ENCODE results near the gene CELSR1. TPM values are rescaled to one million over a fixed set of nuclear protein-coding genes. Genes with fewer than 3 reads are reported as not detected.

Gene CELSR1
- total RNA-seq, 4 donors from 2014 or later = 18.4 to 56.0 (median 31.0) TPM

DNA sequence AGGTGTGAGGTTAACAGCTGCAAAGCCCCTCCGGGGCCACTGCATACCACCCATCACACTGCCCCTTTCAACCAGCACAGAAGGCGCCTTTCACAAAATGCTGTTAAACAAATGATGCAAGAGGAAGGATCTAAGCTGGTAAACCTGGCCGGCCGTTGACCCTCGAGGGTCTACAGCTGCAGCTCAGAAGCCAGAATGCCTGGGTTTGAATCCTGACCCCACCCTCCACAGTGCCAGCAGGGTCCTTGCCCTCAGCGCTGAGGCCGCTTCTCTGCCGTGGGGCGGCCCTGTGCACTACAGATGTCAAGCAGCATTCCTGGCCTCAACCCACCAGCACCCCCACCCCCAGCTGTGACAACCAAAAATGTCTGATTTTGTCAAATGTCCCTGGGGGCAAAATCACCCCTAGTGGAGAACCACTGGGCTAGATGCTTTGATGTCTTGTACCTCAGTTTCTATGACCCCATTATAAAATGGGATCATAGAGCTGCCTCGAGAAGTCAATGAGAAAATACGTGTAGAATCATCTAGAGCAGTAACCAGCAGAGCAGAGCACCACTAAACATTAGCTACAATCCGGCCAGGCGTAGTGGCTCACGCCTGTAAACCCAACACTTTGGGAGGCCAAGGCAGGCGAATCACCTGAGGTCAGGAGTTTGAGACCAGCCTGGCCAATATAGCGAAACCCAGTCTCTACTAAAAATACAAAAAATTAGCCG is 77.9 kb downstream of the CELSR1 start:
- TF ChIP-seq POLR2A (IDR thresholded peaks at IDR 0.05) = no peak
- TF ChIP-seq, protein P1, sequence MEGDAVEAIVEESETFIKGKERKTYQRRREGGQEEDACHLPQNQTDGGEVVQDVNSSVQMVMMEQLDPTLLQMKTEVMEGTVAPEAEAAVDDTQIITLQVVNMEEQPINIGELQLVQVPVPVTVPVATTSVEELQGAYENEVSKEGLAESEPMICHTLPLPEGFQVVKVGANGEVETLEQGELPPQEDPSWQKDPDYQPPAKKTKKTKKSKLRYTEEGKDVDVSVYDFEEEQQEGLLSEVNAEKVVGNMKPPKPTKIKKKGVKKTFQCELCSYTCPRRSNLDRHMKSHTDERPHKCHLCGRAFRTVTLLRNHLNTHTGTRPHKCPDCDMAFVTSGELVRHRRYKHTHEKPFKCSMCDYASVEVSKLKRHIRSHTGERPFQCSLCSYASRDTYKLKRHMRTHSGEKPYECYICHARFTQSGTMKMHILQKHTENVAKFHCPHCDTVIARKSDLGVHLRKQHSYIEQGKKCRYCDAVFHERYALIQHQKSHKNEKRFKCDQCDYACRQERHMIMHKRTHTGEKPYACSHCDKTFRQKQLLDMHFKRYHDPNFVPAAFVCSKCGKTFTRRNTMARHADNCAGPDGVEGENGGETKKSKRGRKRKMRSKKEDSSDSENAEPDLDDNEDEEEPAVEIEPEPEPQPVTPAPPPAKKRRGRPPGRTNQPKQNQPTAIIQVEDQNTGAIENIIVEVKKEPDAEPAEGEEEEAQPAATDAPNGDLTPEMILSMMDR (IDR thresholded peaks at IDR 0.05) = no peak
- intact Hi-C loops (cut with DNase I) = loop anchor here (10.0 kb wide), 1 partner anchor 85 kb away; no protein-coding TSS in a partner anchor
- Histone ChIP-seq H3K27ac (no peak overlapping the region), H3K4me1 (peaks cover 2 to 5% of the 10 kb centered on the region in 2 donors), H3K9me3 (no peaks in the 10 kb centered on the region), H3K27me3 (no peaks in the 10 kb centered on the region), H3K36me3 (no peaks in the 10 kb centered on the region), H3K4me3 (replicated peaks in 1 of 3) (no peak overlapping the region)
- no peak for DNase-seq
- 93 to 94% methylated on average over 16 to 17 of the region's 17 CpGs for WGBS, 2 donors

DNA sequence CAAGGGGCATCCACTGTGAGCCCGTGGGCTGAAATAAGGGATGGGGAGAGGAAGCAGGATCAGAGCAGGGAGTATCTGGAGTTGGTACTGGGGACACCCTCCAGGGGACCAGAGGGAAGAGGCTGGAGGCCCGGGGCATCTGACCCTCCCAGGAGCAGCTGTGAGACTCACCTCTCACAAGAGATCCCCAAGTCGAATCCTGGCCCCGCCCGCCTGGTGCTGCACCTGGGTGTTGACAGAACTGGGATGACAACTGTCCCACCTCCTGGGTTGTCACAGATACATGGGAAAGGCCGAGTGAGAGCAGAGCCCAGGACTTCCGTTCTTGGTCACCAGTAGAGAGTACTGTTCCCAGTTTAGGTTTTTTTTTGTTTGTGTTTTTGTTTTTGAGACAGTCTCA is 78.9 kb downstream of the CELSR1 start:
- WGBS, 2 donors = 94 to 96% methylated on average over 7 of the region's 7 CpGs
- Histone ChIP-seq H3K27ac (no peak overlapping the region), H3K4me1 (peaks cover 0 to 4% of the 10 kb centered on the region in 2 donors), H3K9me3 (no peaks in the 10 kb centered on the region), H3K4me3 (replicated peaks in 1 of 3) (no peak overlapping the region), H3K36me3 (no peaks in the 10 kb centered on the region), H3K27me3 (no peaks in the 10 kb centered on the region)
- DNase-seq = no peak
- intact Hi-C loops (cut with DNase I) = no loop called here
- TF ChIP-seq POLR2A (IDR thresholded peaks at IDR 0.05) = no peak
- TF ChIP-seq, protein P1 (IDR thresholded peaks at IDR 0.05) = no peak

DNA sequence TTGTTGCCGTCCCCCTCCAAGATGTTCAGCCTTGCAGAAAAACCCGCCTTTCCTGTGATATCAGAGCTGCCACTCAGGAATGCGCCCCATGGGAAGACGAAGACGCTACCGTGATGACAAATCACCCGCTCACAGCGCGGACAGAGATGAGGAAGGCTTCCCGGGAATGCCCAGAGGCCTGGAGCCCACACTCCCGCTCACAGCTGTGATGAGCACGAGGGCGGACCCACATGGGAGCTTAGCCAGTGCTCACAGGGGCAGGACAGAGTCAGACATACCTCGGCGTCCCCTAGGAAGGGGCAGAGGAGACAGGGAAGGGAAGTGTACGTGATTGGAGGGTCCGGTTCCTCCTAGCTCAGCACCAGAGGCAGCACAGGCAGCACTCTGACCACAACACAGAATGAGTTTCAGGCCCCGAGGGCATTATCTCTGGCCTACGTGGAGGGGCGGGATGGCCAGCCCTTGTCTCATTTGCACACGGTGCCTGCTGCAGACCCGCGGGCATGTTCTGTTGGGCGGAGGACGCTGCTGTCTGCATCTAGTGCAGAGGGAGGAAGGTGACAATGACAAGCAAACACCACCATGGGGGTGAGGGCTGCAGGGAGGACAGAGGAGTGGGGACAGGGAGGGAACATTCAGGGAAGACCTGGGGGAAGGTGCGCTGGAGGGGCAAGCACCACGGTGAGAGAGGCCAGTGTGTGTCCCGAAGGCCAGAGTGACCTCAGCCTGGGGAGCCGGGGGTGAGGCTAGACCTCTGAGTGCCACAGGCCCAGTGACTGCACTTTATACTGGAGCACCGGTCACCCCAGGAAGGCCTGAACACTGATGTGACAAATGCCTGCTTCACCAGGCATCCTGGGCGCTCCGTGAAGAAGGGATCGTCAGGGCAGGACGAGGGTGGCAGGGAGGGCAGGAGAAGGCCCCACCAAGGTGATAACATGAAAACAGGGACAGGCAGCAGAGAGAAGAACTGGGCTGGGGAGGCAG is 79.6 kb downstream of the CELSR1 start:
- 85 to 89% methylated on average over 34 of the region's 34 CpGs for WGBS, 2 donors
- Histone ChIP-seq H3K4me1 (peaks cover 0 to 7% of the 10 kb centered on the region in 2 donors), H3K27me3 (no peaks in the 10 kb centered on the region), H3K4me3 (replicated peaks in 1 of 3) (no peak overlapping the region), H3K27ac (no peak overlapping the region), H3K36me3 (no peaks in the 10 kb centered on the region), H3K9me3 (no peaks in the 10 kb centered on the region)
- TF ChIP-seq, protein P1 (IDR thresholded peaks at IDR 0.05) = no peak
- no peak for TF ChIP-seq POLR2A (IDR thresholded peaks at IDR 0.05)
- DNase-seq = no peak
- intact Hi-C loops (cut with DNase I) = no loop called here

DNA sequence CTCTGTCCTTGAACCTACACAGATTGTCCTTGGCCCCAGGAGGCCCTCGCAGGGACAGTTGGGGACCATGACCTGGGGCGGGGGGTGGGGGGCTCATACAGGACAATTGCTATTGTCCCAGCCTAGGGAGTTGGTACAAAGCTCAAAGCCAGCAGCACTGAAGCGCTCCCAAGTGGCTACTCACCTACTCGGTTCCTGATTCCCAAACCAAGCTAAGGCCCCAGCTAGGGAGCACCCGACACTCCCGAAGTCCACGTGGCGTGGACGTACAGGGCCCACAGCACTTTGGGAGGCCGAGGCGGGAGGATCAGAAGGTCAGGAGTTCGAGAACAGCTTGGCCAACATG is 80.6 kb downstream of the CELSR1 start:
- no peaks in the 10 kb centered on the region for H3K36me3 ChIP-seq
- H3K27me3 ChIP-seq = no peaks in the 10 kb centered on the region
- intact Hi-C loops (cut with DNase I) = no loop called here

More for the DNA sequence above, 80.6 kb downstream of the CELSR1 start:
- Histone ChIP-seq H3K4me1 (peaks cover 9 to 17% of the 10 kb centered on the region in 2 donors), H3K4me3 (replicated peaks in 1 of 3) (no peak overlapping the region), H3K9me3 (no peaks in the 10 kb centered on the region), H3K27ac (no peak overlapping the region)
- 95 to 97% methylated on average over 11 to 12 of the region's 12 CpGs for WGBS, 2 donors
- TF ChIP-seq, protein P1 (IDR thresholded peaks at IDR 0.05) = no peak
- TF ChIP-seq POLR2A (IDR thresholded peaks at IDR 0.05) = no peak
- DNase-seq = no peak

Measured in thyroid gland (tissue), 4 donors.